Measurements from ENCODE around the gene CACNG8. TPM values are rescaled to one million over a fixed set of nuclear protein-coding genes. Genes with fewer than 3 reads are reported as not detected.

The CACNG8 gene
- total RNA-seq, 4 donors from 2014 or later, result not detected

- no peak for DNase-seq (ENCODE audit: low spot score)
- TF ChIP-seq CTCF (IDR thresholded peaks at IDR 0.05), result no peak
- ATAC-seq (ENCODE audit: low FRiP score), result no peak
These were observed 40.0 kb downstream of the CACNG8 start for GRCh38 chr19:54002495-54003315.

DNA sequence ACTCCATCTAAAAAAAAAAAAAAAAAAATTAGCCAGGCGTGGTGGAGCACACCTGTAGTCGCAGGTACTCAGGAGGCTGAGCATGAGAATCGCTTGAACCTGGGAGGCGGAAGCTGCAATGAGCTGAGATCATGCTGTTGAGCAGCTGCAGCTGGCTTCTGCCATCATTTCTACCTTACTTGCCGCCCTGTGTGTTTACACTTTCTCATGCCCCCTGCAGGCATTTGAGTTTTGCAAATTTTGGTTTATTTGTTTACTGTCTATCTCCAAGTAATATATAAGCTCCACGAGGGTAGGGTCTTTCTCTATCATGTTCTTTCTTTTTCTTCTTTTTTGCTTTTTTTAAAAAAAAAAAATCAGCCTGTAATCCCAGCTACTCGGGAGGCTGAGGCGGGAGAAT lies 46.7 kb downstream of the CACNG8 start:
- DNase-seq (ENCODE audit: low spot score) (no peak), ATAC-seq (ENCODE audit: low FRiP score) (no peak)
- TF ChIP-seq CTCF (IDR thresholded peaks at IDR 0.05), result no peak

- no peak for ATAC-seq (ENCODE audit: low FRiP score)
- no peak for TF ChIP-seq CTCF (IDR thresholded peaks at IDR 0.05)
- no peak for DNase-seq (ENCODE audit: low spot score)
These were observed 47.7 kb downstream of the CACNG8 start for GRCh38 chr19:54010474-54010873.

GRCh38 chr19:54011507-54012211 lies 48.9 kb downstream of the CACNG8 start:
- TF ChIP-seq CTCF (IDR thresholded peaks at IDR 0.05), result no peak
- no peak for DNase-seq (ENCODE audit: low spot score)
- ATAC-seq (ENCODE audit: low FRiP score), result no peak

GRCh38 chr19:54013866-54014265 lies 51.1 kb downstream of the CACNG8 start:
- no peak for TF ChIP-seq CTCF (IDR thresholded peaks at IDR 0.05)
- DNase-seq (ENCODE audit: low spot score) (no peak), ATAC-seq (ENCODE audit: low FRiP score) (no peak)

DNA sequence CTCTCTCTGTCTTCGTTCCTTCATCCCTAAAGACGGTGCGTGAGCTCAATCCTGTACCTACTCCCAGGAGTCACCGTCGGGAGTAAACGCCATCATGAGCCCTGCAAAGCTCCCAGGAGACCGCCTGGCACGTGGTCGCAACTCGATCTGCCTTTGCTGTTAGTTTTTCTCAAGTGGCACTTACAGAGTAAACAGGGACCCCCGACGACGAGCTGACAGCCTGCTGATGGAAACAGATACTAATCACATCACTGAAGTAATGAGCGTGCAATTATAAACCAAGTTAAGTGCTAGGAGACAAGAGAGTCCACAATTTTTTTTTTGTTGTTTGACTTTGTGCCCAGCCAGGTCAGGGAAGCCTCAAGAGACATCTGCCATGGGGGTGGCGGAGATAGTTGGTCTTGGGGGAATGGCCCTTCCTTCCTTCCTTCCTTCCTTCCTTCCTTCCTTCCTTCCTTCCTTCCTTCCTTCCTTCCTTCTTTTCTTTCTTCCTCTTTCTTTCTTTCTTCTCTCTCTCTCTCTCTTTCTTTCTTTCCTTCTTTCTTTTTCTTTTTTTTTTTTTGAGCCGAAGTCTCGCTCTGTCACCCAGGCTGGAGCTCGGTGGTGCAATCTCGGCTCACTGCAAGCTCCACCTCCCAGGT lies 52.3 kb downstream of the CACNG8 start:
- no peak for TF ChIP-seq CTCF (IDR thresholded peaks at IDR 0.05)
- DNase-seq (ENCODE audit: low spot score), result no peak
- ATAC-seq (ENCODE audit: low FRiP score), result no peak

Measured in omental fat pad (tissue), 4 donors.